ENCODE data around the gene POLN.

GRCh38 chr4:2290488-2290887 is 48.6 kb upstream of the POLN start:
- TF ChIP-seq CTCF (IDR thresholded peaks at IDR 0.05) (no peak), POLR2A (IDR thresholded peaks at IDR 0.05) (no peak), POLR2AphosphoS5 (IDR thresholded peaks at IDR 0.05) (no peak)
